HG03432 (cell line): ENCODE data around the gene ZNF683.

ENCODE experiments used
- ATAC-seq: cut with Tn5 transposase; IDR thresholded peaks from one replicate; pipeline ENCODE4 v1.9.1; 2021; ENCODE audit warnings: mild to moderate bottlenecking, moderate library complexity; ENCODE audit not compliant: unreplicated experiment

The ZNF683 gene

GRCh38 chr1:26314501-26314900 is 58.0 kb downstream of the ZNF683 start:
- ATAC-seq = no peak
